ENCODE results near the gene SYT14. TPM values are rescaled to one million over a fixed set of nuclear protein-coding genes. Genes with fewer than 3 reads are reported as not detected.

Gene SYT14
- total RNA-seq, 1 experiment from 2014 or later, result 10.3 TPM

DNA sequence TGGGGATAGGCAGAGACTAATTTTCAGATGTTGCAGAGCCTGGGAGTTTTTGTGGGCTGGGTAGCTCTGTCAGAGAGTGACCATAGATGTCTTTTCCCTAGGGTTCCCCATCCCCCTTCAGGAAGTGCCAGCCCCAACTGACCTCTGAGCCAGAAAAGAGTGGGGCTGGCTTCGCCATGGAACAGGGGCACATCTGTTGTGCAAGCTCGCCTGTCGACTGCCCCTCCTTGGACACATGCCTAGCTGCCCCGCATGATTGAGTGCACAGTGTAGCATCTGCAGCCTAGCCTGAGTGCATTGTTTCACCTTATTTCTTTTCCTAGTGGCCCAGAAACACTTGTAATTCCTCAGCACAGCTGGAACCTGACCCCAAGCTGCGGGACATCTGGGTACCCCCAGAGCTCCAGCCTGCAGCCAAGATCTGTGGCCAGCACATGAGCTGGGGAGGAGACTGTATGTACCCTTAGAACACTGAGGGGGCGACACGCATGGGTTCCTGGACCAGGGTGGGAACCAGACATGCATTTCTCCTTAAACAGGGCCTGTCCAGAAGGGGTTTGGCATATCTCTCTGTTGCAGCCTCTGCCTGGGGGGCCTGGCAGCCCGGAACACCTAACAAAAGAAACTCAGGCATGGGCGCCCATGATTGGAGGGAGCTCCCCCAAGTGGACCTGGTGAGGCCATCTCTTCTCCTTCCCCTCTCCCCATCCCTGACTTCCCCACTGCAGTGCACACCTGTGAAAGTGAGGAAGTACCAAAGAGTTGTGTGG lies 55.2 kb downstream of the SYT14 start:
- H3K27me3 ChIP-seq (ENCODE audit: insufficient read depth, low read length), result no peaks in the 10 kb centered on the region
- no peaks in the 10 kb centered on the region for H3K4me1 ChIP-seq (ENCODE audit: insufficient read depth, low read length)
- no peak for DNase-seq
- no peak overlapping the region for H3K18ac ChIP-seq (ENCODE audit: insufficient read length, low read depth, low read length)
- H2BK20ac ChIP-seq (ENCODE audit: low read depth, low read length, poor library complexity, severe bottlenecking), result no peak overlapping the region
- H2BK120ac ChIP-seq (ENCODE audit: low read depth, low read length, poor library complexity, severe bottlenecking), result no peak overlapping the region
- no peaks in the 10 kb centered on the region for H3K79me1 ChIP-seq (ENCODE audit: insufficient read depth, low read depth, low read length, poor library complexity, severe bottlenecking)
- TF ChIP-seq CTCF (conservative IDR thresholded peaks at IDR 0.05), result no peak
- no peak overlapping the region for H3K27ac ChIP-seq (ENCODE audit: insufficient read length, low read depth, low read length)
- peak overlapping the region in 2 of 3 experiments; percentile 20 to 61; a peak in 3 of 7 replicates for H3K27ac Mint-ChIP-seq
- H3K9ac ChIP-seq (ENCODE audit: extremely low read depth, insufficient read length, low read length), result no peak overlapping the region
- H3K9me3 Mint-ChIP-seq, result no peaks in the 10 kb centered on the region
- H4K8ac ChIP-seq (replicated peaks; ENCODE audit: insufficient read length, low read depth, low read length), result no peak overlapping the region
- no peak overlapping the region for H4K5ac ChIP-seq (ENCODE audit: insufficient read length, low read depth, low read length)
- H4K91ac ChIP-seq (ENCODE audit: insufficient read length, low read depth, low read length), result no peak overlapping the region
- no peak overlapping the region for H3K23ac ChIP-seq (ENCODE audit: insufficient read length, low read depth, low read length)
- H3K79me2 ChIP-seq (ENCODE audit: insufficient read depth, low read length), result no peaks in the 10 kb centered on the region
- H2BK12ac ChIP-seq (ENCODE audit: insufficient read length, low read depth, low read length), result no peak overlapping the region
- H3K4ac ChIP-seq (ENCODE audit: low read depth, low read length), result no peak overlapping the region
- no peak overlapping the region for H3K56ac ChIP-seq (ENCODE audit: insufficient read length, low read depth, low read length)
- WGBS (ENCODE audit: extremely low coverage, insufficient read length, low lambda C conversion rate), result no CpG with 5 or more reads among the region's 9 CpGs
- no peak overlapping the region for H2BK5ac ChIP-seq (ENCODE audit: insufficient read length, low read length)
- H3K14ac ChIP-seq (ENCODE audit: insufficient read depth, low read length), result no peak overlapping the region
- H3K23me2 ChIP-seq (ENCODE audit: insufficient read length, low read depth, low read length, poor library complexity, severe bottlenecking), result no peaks in the 10 kb centered on the region
- no peak overlapping the region for H3K4me3 Mint-ChIP-seq
- H3K27me3 Mint-ChIP-seq (ENCODE audit: low read depth), result no peaks in the 10 kb centered on the region
- H2BK15ac ChIP-seq (ENCODE audit: low read depth, low read length), result no peak overlapping the region
- peaks cover under 1 to 2% of the 10 kb centered on the region in 2 experiments for H3K4me1 Mint-ChIP-seq
- H3K36me3 Mint-ChIP-seq (ENCODE audit: insufficient read depth in 1 of 3, low read depth in 3 of 3), result no peaks in the 10 kb centered on the region; a peak in 2 of 7 replicates
- H3T11ph ChIP-seq (ENCODE audit: low read length), result no peak overlapping the region
- H2AFZ ChIP-seq (ENCODE audit: low read length), result no peak overlapping the region
- H3K4me2 ChIP-seq (ENCODE audit: insufficient read depth, insufficient read length, low read length), result no peak overlapping the region
- H4K20me1 ChIP-seq (ENCODE audit: control insufficient read depth, insufficient read depth, insufficient read length), result no peaks in the 10 kb centered on the region
- no peaks in the 10 kb centered on the region for H3K9me3 ChIP-seq (ENCODE audit: control insufficient read depth, low read depth, low read length)
- H2AK5ac ChIP-seq (ENCODE audit: insufficient read length, low read length), result no peak overlapping the region
